HG03558 (cell line): ENCODE measurements around the gene CDX1.

ENCODE experiments used
- ATAC-seq: cut with Tn5 transposase; IDR thresholded peaks from one replicate; pipeline ENCODE4 v1.9.1; 2021; ENCODE audit warnings: moderate number of reproducible peaks; ENCODE audit not compliant: unreplicated experiment; ENCODE audit errors: extremely low read depth

The CDX1 gene

GRCh38 chr5:150160448-150161081 lies 6.0 kb upstream of the CDX1 start:
- ATAC-seq: no peak

- ATAC-seq: peak; percentile 65
These were observed 5.1 kb upstream of the CDX1 start for GRCh38 chr5:150161242-150162141.

GRCh38 chr5:150162142-150162513 lies 4.5 kb upstream of the CDX1 start:
- ATAC-seq: no peak

- ATAC-seq: no peak
These were observed 3.5 kb upstream of the CDX1 start for GRCh38 chr5:150163035-150163434.

GRCh38 chr5:150163547-150164059 lies 3.0 kb upstream of the CDX1 start:
- no peak for ATAC-seq

- no peak for ATAC-seq
These were observed 2.2 kb upstream of the CDX1 start for GRCh38 chr5:150164211-150164980.

- no peak for ATAC-seq
These were observed 435 bp upstream of the CDX1 start for GRCh38 chr5:150166037-150166649.

- ATAC-seq: no peak
These were observed 903 bp downstream of the CDX1 start for GRCh38 chr5:150167512-150167850.

- no peak for ATAC-seq
These were observed 1.3 kb downstream of the CDX1 start for GRCh38 chr5:150167908-150168307.

- no peak for ATAC-seq
These were observed 2.3 kb downstream of the CDX1 start for GRCh38 chr5:150168864-150169263.

- ATAC-seq: no peak
These were observed 5.6 kb downstream of the CDX1 start for GRCh38 chr5:150172145-150172544.

- ATAC-seq: no peak
These were observed 6.0 kb downstream of the CDX1 start for GRCh38 chr5:150172556-150172955.

- no peak for ATAC-seq
These were observed 6.6 kb downstream of the CDX1 start for GRCh38 chr5:150173161-150173560.

- no peak for ATAC-seq
These were observed 7.7 kb downstream of the CDX1 start for GRCh38 chr5:150174285-150174684.

GRCh38 chr5:150175076-150175475 lies 8.5 kb downstream of the CDX1 start:
- no peak for ATAC-seq

- ATAC-seq: no peak
These were observed 9.0 kb downstream of the CDX1 start for GRCh38 chr5:150175536-150175935.

- ATAC-seq: no peak
These were observed 10.3 kb downstream of the CDX1 start for GRCh38 chr5:150176745-150177477.

- no peak for ATAC-seq
These were observed 11.1 kb downstream of the CDX1 start for GRCh38 chr5:150177721-150178120.

GRCh38 chr5:150178262-150178661 lies 11.7 kb downstream of the CDX1 start:
- ATAC-seq: no peak
